Measurements from ENCODE around the gene ITSN1.

ITSN1 gene

GRCh38 chr21:33834801-33835500 lies 192.7 kb downstream of the ITSN1 start:
- H3K9me3 ChIP-seq (ENCODE audit: insufficient read depth, low read depth, low read length), result peaks cover 2% of the 10 kb centered on the region
- WGBS (ENCODE audit: extremely low coverage, insufficient coverage, insufficient read length), result no CpG with 5 or more reads among the region's 5 CpGs
- no peak overlapping the region for H4K8ac ChIP-seq (ENCODE audit: low read depth, low read length)
- H3K4me1 ChIP-seq (ENCODE audit: control insufficient read depth in 1 of 2, insufficient read depth in 2 of 2, low read length in 2 of 2), result peaks cover 0 to 3% of the 10 kb centered on the region in 2 experiments
- H3K9ac ChIP-seq (ENCODE audit: low read length), result no peak overlapping the region
- no peak overlapping the region for H4K91ac ChIP-seq (ENCODE audit: low read depth, low read length)
- H3K18ac ChIP-seq (ENCODE audit: low read length), result no peak overlapping the region
- H2BK5ac ChIP-seq (ENCODE audit: low read depth, low read length, poor library complexity), result no peak overlapping the region
- no peaks in the 10 kb centered on the region for H3K79me2 ChIP-seq (ENCODE audit: control insufficient read depth, insufficient read depth, low read length, poor library complexity)
- H3K23ac ChIP-seq (ENCODE audit: low read length), result no peak overlapping the region
- H2AK5ac ChIP-seq (ENCODE audit: low read length), result no peak overlapping the region
- H3K79me1 ChIP-seq (ENCODE audit: low read length), result no peaks in the 10 kb centered on the region
- no peak for DNase-seq
- H3K4ac ChIP-seq (ENCODE audit: low read depth, low read length), result no peak overlapping the region
- H2BK12ac ChIP-seq (ENCODE audit: low read length), result no peak overlapping the region
- H3K27ac ChIP-seq (ENCODE audit: low read depth, low read length), result no peak overlapping the region
- peaks cover 35 to 52% of the 10 kb centered on the region in 2 experiments for H3K36me3 ChIP-seq (ENCODE audit: control insufficient read depth in 1 of 2, insufficient read depth in 2 of 2, low read length in 2 of 2)
- no peak overlapping the region for H3K4me3 ChIP-seq (ENCODE audit: low read depth, low read length)
- H4K12ac ChIP-seq (ENCODE audit: low read depth, low read length), result no peak overlapping the region
- H2AFZ ChIP-seq (ENCODE audit: insufficient read depth, low read length, poor library complexity), result no peak overlapping the region
- no peak overlapping the region for H2BK120ac ChIP-seq (ENCODE audit: insufficient read depth, low read length, poor library complexity)
- no peak overlapping the region for H3K4me2 ChIP-seq (ENCODE audit: low read length)
- no peak overlapping the region for H3K14ac ChIP-seq (ENCODE audit: low read length)
- no peaks in the 10 kb centered on the region for H3K27me3 ChIP-seq (ENCODE audit: insufficient read depth, low read length)

- Histone ChIP-seq H2BK12ac (ENCODE audit: low read length) (no peak overlapping the region), H3K18ac (ENCODE audit: low read length) (no peak overlapping the region), H3K79me2 (ENCODE audit: control insufficient read depth, insufficient read depth, low read length, poor library complexity) (no peaks in the 10 kb centered on the region), H4K12ac (ENCODE audit: low read depth, low read length) (no peak overlapping the region), H4K91ac (ENCODE audit: low read depth, low read length) (no peak overlapping the region), H3K14ac (ENCODE audit: low read length) (no peak overlapping the region), H3K27me3 (ENCODE audit: insufficient read depth, low read length) (no peaks in the 10 kb centered on the region), H2AFZ (ENCODE audit: insufficient read depth, low read length, poor library complexity) (no peak overlapping the region), H4K8ac (ENCODE audit: low read depth, low read length) (no peak overlapping the region), H3K79me1 (ENCODE audit: low read length) (no peaks in the 10 kb centered on the region), H3K4me3 (ENCODE audit: low read depth, low read length) (no peak overlapping the region), H2AK5ac (ENCODE audit: low read length) (no peak overlapping the region), H3K27ac (ENCODE audit: low read depth, low read length) (no peak overlapping the region), H3K23ac (ENCODE audit: low read length) (no peak overlapping the region), H3K4me2 (ENCODE audit: low read length) (no peak overlapping the region), H3K4me1 (ENCODE audit: control insufficient read depth in 1 of 2, insufficient read depth in 2 of 2, low read length in 2 of 2) (peaks cover 0 to 3% of the 10 kb centered on the region in 2 experiments), H2BK120ac (ENCODE audit: insufficient read depth, low read length, poor library complexity) (no peak overlapping the region), H3K9me3 (ENCODE audit: insufficient read depth, low read depth, low read length) (peaks cover 2% of the 10 kb centered on the region), H2BK5ac (ENCODE audit: low read depth, low read length, poor library complexity) (no peak overlapping the region), H3K36me3 (ENCODE audit: control insufficient read depth in 1 of 2, insufficient read depth in 2 of 2, low read length in 2 of 2) (peaks cover 32 to 48% of the 10 kb centered on the region in 2 experiments), H3K9ac (ENCODE audit: low read length) (no peak overlapping the region), H3K4ac (ENCODE audit: low read depth, low read length) (no peak overlapping the region)
- no peak for DNase-seq
- no CpG with 5 or more reads among the region's 4 CpGs for WGBS (ENCODE audit: extremely low coverage, insufficient coverage, insufficient read length)
These were observed 193.6 kb downstream of the ITSN1 start for GRCh38 chr21:33835920-33836319.

GRCh38 chr21:33836408-33836807 lies 194.1 kb downstream of the ITSN1 start:
- no CpG with 5 or more reads among the region's 11 CpGs for WGBS (ENCODE audit: extremely low coverage, insufficient coverage, insufficient read length)
- no peak overlapping the region for H4K91ac ChIP-seq (ENCODE audit: low read depth, low read length)
- no peak overlapping the region for H3K14ac ChIP-seq (ENCODE audit: low read length)
- DNase-seq, result no peak
- no peak overlapping the region for H2BK5ac ChIP-seq (ENCODE audit: low read depth, low read length, poor library complexity)
- no peak overlapping the region for H3K27ac ChIP-seq (ENCODE audit: low read depth, low read length)
- no peak overlapping the region for H3K23ac ChIP-seq (ENCODE audit: low read length)
- H3K4me3 ChIP-seq (ENCODE audit: low read depth, low read length), result no peak overlapping the region
- H3K79me1 ChIP-seq (ENCODE audit: low read length), result no peaks in the 10 kb centered on the region
- H2BK120ac ChIP-seq (ENCODE audit: insufficient read depth, low read length, poor library complexity), result no peak overlapping the region
- H3K4me1 ChIP-seq (ENCODE audit: control insufficient read depth in 1 of 2, insufficient read depth in 2 of 2, low read length in 2 of 2), result peaks cover 1 to 5% of the 10 kb centered on the region in 2 experiments
- no peak overlapping the region for H3K18ac ChIP-seq (ENCODE audit: low read length)
- no peaks in the 10 kb centered on the region for H3K27me3 ChIP-seq (ENCODE audit: insufficient read depth, low read length)
- H3K36me3 ChIP-seq (ENCODE audit: control insufficient read depth in 1 of 2, insufficient read depth in 2 of 2, low read length in 2 of 2), result peaks cover 28 to 43% of the 10 kb centered on the region in 2 experiments
- no peak overlapping the region for H3K9ac ChIP-seq (ENCODE audit: low read length)
- H4K8ac ChIP-seq (ENCODE audit: low read depth, low read length), result no peak overlapping the region
- no peak overlapping the region for H3K4ac ChIP-seq (ENCODE audit: low read depth, low read length)
- H2AFZ ChIP-seq (ENCODE audit: insufficient read depth, low read length, poor library complexity), result no peak overlapping the region
- no peak overlapping the region for H3K4me2 ChIP-seq (ENCODE audit: low read length)
- peaks cover 2% of the 10 kb centered on the region for H3K9me3 ChIP-seq (ENCODE audit: insufficient read depth, low read depth, low read length)
- no peak overlapping the region for H4K12ac ChIP-seq (ENCODE audit: low read depth, low read length)
- no peaks in the 10 kb centered on the region for H3K79me2 ChIP-seq (ENCODE audit: control insufficient read depth, insufficient read depth, low read length, poor library complexity)
- H2AK5ac ChIP-seq (ENCODE audit: low read length), result no peak overlapping the region
- H2BK12ac ChIP-seq (ENCODE audit: low read length), result no peak overlapping the region

- Histone ChIP-seq H3K27me3 (ENCODE audit: insufficient read depth, low read length) (no peaks in the 10 kb centered on the region), H2BK120ac (ENCODE audit: insufficient read depth, low read length, poor library complexity) (no peak overlapping the region), H3K9ac (ENCODE audit: low read length) (no peak overlapping the region), H4K12ac (ENCODE audit: low read depth, low read length) (no peak overlapping the region), H2BK5ac (ENCODE audit: low read depth, low read length, poor library complexity) (no peak overlapping the region), H3K4me2 (ENCODE audit: low read length) (no peak overlapping the region), H3K14ac (ENCODE audit: low read length) (no peak overlapping the region), H4K91ac (ENCODE audit: low read depth, low read length) (no peak overlapping the region), H3K79me1 (ENCODE audit: low read length) (no peaks in the 10 kb centered on the region), H3K4ac (ENCODE audit: low read depth, low read length) (no peak overlapping the region), H2BK12ac (ENCODE audit: low read length) (no peak overlapping the region), H2AFZ (ENCODE audit: insufficient read depth, low read length, poor library complexity) (no peak overlapping the region), H3K23ac (ENCODE audit: low read length) (no peak overlapping the region), H3K27ac (ENCODE audit: low read depth, low read length) (no peak overlapping the region), H3K18ac (ENCODE audit: low read length) (no peak overlapping the region), H3K36me3 (ENCODE audit: control insufficient read depth in 1 of 2, insufficient read depth in 2 of 2, low read length in 2 of 2) (peaks cover 21 to 31% of the 10 kb centered on the region in 2 experiments), H2AK5ac (ENCODE audit: low read length) (no peak overlapping the region), H3K9me3 (ENCODE audit: insufficient read depth, low read depth, low read length) (no peaks in the 10 kb centered on the region), H3K79me2 (ENCODE audit: control insufficient read depth, insufficient read depth, low read length, poor library complexity) (no peaks in the 10 kb centered on the region), H3K4me3 (ENCODE audit: low read depth, low read length) (no peak overlapping the region), H3K4me1 (ENCODE audit: control insufficient read depth in 1 of 2, insufficient read depth in 2 of 2, low read length in 2 of 2) (peaks cover 5 to 13% of the 10 kb centered on the region in 2 experiments), H4K8ac (ENCODE audit: low read depth, low read length) (no peak overlapping the region)
- no peak for DNase-seq
- WGBS (ENCODE audit: extremely low coverage, insufficient coverage, insufficient read length), result no CpG with 5 or more reads among the region's 5 CpGs
These were observed 196.9 kb downstream of the ITSN1 start for GRCh38 chr21:33839167-33839716.
